ENCODE measurements around the gene UBE2K.
A peak's percentile ranks its signal among the peaks of the same experiment; 100 is the strongest.

UBE2K gene

DNA sequence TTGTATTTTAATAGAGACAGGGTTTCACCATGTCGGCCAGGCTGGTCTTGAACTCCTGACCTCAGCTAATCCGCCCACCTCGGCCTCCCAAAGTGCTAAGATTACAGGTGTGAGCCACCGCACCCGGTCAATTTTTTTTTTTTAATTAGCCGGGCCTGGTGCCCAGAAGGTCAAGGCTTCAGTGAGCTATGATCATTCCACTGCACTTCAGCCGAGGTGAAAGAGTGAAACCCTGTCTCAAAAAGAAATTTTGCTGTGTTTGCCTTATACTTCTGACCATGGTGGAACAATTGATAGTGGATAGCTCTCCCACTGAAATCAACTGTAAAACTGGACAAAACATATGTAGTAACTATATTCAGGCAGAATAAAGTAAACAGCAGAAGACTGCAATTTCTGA lies 35.3 kb upstream of the UBE2K start:
- no peak overlapping the region for H3K4ac ChIP-seq (ENCODE audit: low read length)
- no peak overlapping the region for H4K8ac ChIP-seq (ENCODE audit: low read depth, low read length)
- no peak for DNase-seq (ENCODE audit: low spot score)
- no peak overlapping the region for H3K4me3 ChIP-seq (ENCODE audit: low read length in 2 of 2)
- H2BK120ac ChIP-seq (ENCODE audit: low read depth, low read length) = no peak overlapping the region
- H3K36me3 ChIP-seq (replicated peaks in 1 of 2; ENCODE audit: control insufficient read depth in 2 of 2, insufficient read depth in 2 of 2, low read length in 2 of 2) = no peaks in the 10 kb centered on the region
- H2BK15ac ChIP-seq (ENCODE audit: low read length) = no peak overlapping the region
- H3K18ac ChIP-seq (ENCODE audit: low read length) = no peak overlapping the region
- H3K9ac ChIP-seq (ENCODE audit: low read depth, low read length, poor library complexity) = no peak overlapping the region
- H3K27me3 ChIP-seq (ENCODE audit: control insufficient read depth in 3 of 3, insufficient read depth in 3 of 3, low read depth in 1 of 3, low read length in 3 of 3) = no peaks in the 10 kb centered on the region
- H4K91ac ChIP-seq (ENCODE audit: low read depth, low read length, poor library complexity) = no peak overlapping the region
- no peak overlapping the region for H2AFZ ChIP-seq (ENCODE audit: low read length)
- no peak overlapping the region for H2AK5ac ChIP-seq (ENCODE audit: low read depth, low read length)
- no peaks in the 10 kb centered on the region for H3K9me3 ChIP-seq (replicated peaks in 1 of 2; ENCODE audit: control insufficient read depth in 2 of 2, insufficient read depth in 1 of 2, low read depth in 1 of 2, low read length in 2 of 2)
- WGBS, 2 donors (ENCODE audit: extremely low coverage in 2 of 2, insufficient read length in 2 of 2, insufficient replicate concordance in 1 of 2) = no CpG with 5 or more reads among the region's 7 CpGs
- no peak overlapping the region for H3K23ac ChIP-seq (ENCODE audit: low read depth, low read length, poor library complexity)
- no peak overlapping the region for H2BK12ac ChIP-seq (ENCODE audit: low read length)
- H3K14ac ChIP-seq (ENCODE audit: low read length) = no peak overlapping the region
- no peak overlapping the region for H3K4me2 ChIP-seq (ENCODE audit: insufficient read depth, low read length, poor library complexity, severe bottlenecking)
- H3K4me1 ChIP-seq (ENCODE audit: control insufficient read depth in 2 of 2, insufficient read depth in 1 of 2, low read depth in 1 of 2, low read length in 2 of 2) = no peaks in the 10 kb centered on the region
- no peak overlapping the region for H3K27ac ChIP-seq (replicated peaks; ENCODE audit: low read length)
- H2BK5ac ChIP-seq (ENCODE audit: low read length) = no peak overlapping the region
- no peaks in the 10 kb centered on the region for H3K79me1 ChIP-seq (ENCODE audit: low read depth, low read length)

DNA sequence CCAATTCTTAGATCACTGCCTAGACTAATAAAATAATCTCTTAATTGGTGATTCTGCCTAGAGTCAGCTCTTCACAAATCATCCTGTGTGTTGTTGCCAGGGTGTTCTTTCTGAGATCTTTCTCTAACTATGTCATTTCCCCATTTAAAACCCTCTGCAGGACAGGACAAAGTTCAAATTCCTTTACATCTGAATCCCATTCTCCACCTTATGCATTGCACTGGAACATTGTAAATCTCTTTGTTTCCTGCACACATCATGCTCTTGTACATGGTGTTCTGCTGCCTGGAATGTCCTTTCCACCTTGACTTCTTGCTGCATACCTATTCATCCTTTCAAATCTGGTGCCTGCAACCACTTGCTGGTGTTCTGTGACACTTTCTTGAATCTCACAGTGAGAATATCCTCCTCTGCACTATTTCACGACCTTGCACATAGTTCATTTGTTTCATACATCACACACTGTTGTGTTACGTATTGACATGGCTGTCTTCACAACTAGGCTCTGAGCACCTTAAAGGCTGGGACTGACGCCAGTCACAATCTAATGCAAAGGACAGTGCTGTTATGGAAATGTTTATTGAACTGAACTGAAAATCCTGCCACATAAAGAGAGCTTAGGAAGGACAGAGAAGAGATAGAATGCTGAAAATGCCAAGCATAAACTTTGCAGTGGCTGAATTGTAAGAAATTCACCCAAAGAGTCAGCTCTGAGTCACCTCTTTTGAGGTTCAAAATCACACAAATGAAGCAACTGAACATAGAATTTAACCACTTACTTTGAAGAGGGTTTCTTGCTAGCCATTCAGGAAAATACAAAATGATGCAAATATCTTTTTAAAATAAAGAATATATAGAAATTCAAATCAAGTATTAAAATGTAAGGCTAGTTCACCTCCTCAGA lies 32.9 kb upstream of the UBE2K start:
- Histone ChIP-seq H3K4me3 (ENCODE audit: low read length in 2 of 2) (no peak overlapping the region), H2BK15ac (ENCODE audit: low read length) (no peak overlapping the region), H2BK5ac (ENCODE audit: low read length) (no peak overlapping the region), H3K9ac (ENCODE audit: low read depth, low read length, poor library complexity) (no peak overlapping the region), H4K91ac (ENCODE audit: low read depth, low read length, poor library complexity) (no peak overlapping the region), H3K18ac (ENCODE audit: low read length) (no peak overlapping the region), H4K8ac (ENCODE audit: low read depth, low read length) (no peak overlapping the region), H3K36me3 (replicated peaks in 1 of 2; ENCODE audit: control insufficient read depth in 2 of 2, insufficient read depth in 2 of 2, low read length in 2 of 2) (no peaks in the 10 kb centered on the region), H2BK12ac (ENCODE audit: low read length) (no peak overlapping the region), H2BK120ac (ENCODE audit: low read depth, low read length) (no peak overlapping the region), H3K27me3 (ENCODE audit: control insufficient read depth in 3 of 3, insufficient read depth in 3 of 3, low read depth in 1 of 3, low read length in 3 of 3) (no peaks in the 10 kb centered on the region), H3K27ac (replicated peaks; ENCODE audit: low read length) (no peak overlapping the region), H3K23ac (ENCODE audit: low read depth, low read length, poor library complexity) (no peak overlapping the region), H3K79me1 (ENCODE audit: low read depth, low read length) (no peaks in the 10 kb centered on the region), H3K4me1 (ENCODE audit: control insufficient read depth in 2 of 2, insufficient read depth in 1 of 2, low read depth in 1 of 2, low read length in 2 of 2) (no peaks in the 10 kb centered on the region), H3K4ac (ENCODE audit: low read length) (no peak overlapping the region), H3K14ac (ENCODE audit: low read length) (no peak overlapping the region), H3K9me3 (replicated peaks in 1 of 2; ENCODE audit: control insufficient read depth in 2 of 2, insufficient read depth in 1 of 2, low read depth in 1 of 2, low read length in 2 of 2) (no peaks in the 10 kb centered on the region), H3K4me2 (ENCODE audit: insufficient read depth, low read length, poor library complexity, severe bottlenecking) (no peak overlapping the region), H2AFZ (ENCODE audit: low read length) (peak overlapping the region; percentile 21), H2AK5ac (ENCODE audit: low read depth, low read length) (no peak overlapping the region)
- DNase-seq (ENCODE audit: low spot score) = no peak
- no CpG with 5 or more reads among the region's 3 CpGs for WGBS, 2 donors (ENCODE audit: extremely low coverage in 2 of 2, insufficient read length in 2 of 2, insufficient replicate concordance in 1 of 2)

DNA sequence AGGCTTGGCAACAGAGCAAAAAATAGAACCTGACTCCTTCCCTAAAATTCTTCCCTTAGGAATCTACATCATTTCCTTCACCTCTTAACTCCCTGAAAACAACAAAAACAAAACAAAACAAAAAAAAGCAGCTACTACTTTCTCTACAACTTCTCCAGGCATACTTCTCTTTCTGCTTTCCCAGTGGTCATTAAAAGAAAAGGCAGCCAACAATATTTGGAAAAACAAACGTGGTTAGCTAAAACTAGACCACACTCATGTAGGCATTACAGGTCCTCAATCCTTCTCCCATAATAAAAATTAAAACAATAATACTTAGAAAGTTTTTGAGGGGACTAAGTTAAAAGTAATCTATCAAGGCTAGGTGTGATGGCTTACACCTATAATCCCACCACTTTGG lies 30.2 kb upstream of the UBE2K start:
- Histone ChIP-seq H3K23ac (ENCODE audit: low read depth, low read length, poor library complexity) (no peak overlapping the region), H4K91ac (ENCODE audit: low read depth, low read length, poor library complexity) (no peak overlapping the region), H2BK120ac (ENCODE audit: low read depth, low read length) (no peak overlapping the region), H2AFZ (ENCODE audit: low read length) (no peak overlapping the region), H2BK5ac (ENCODE audit: low read length) (no peak overlapping the region), H3K36me3 (replicated peaks in 1 of 2; ENCODE audit: control insufficient read depth in 2 of 2, insufficient read depth in 2 of 2, low read length in 2 of 2) (no peaks in the 10 kb centered on the region), H3K18ac (ENCODE audit: low read length) (no peak overlapping the region), H3K14ac (ENCODE audit: low read length) (no peak overlapping the region), H3K79me1 (ENCODE audit: low read depth, low read length) (no peaks in the 10 kb centered on the region), H3K27ac (replicated peaks; ENCODE audit: low read length) (no peak overlapping the region), H3K4me1 (ENCODE audit: control insufficient read depth in 2 of 2, insufficient read depth in 1 of 2, low read depth in 1 of 2, low read length in 2 of 2) (no peaks in the 10 kb centered on the region), H3K4me3 (ENCODE audit: low read length in 2 of 2) (no peak overlapping the region), H3K27me3 (ENCODE audit: control insufficient read depth in 3 of 3, insufficient read depth in 3 of 3, low read depth in 1 of 3, low read length in 3 of 3) (no peaks in the 10 kb centered on the region), H2AK5ac (ENCODE audit: low read depth, low read length) (no peak overlapping the region), H2BK15ac (ENCODE audit: low read length) (no peak overlapping the region), H3K4me2 (ENCODE audit: insufficient read depth, low read length, poor library complexity, severe bottlenecking) (no peak overlapping the region), H3K4ac (ENCODE audit: low read length) (no peak overlapping the region), H4K8ac (ENCODE audit: low read depth, low read length) (no peak overlapping the region), H2BK12ac (ENCODE audit: low read length) (no peak overlapping the region), H3K9me3 (replicated peaks in 1 of 2; ENCODE audit: control insufficient read depth in 2 of 2, insufficient read depth in 1 of 2, low read depth in 1 of 2, low read length in 2 of 2) (no peaks in the 10 kb centered on the region), H3K9ac (ENCODE audit: low read depth, low read length, poor library complexity) (no peak overlapping the region)
- no peak for DNase-seq (ENCODE audit: low spot score)
- no CpG with 5 or more reads among the region's 1 CpG for WGBS, 2 donors (ENCODE audit: extremely low coverage in 2 of 2, insufficient read length in 2 of 2, insufficient replicate concordance in 1 of 2)

DNA sequence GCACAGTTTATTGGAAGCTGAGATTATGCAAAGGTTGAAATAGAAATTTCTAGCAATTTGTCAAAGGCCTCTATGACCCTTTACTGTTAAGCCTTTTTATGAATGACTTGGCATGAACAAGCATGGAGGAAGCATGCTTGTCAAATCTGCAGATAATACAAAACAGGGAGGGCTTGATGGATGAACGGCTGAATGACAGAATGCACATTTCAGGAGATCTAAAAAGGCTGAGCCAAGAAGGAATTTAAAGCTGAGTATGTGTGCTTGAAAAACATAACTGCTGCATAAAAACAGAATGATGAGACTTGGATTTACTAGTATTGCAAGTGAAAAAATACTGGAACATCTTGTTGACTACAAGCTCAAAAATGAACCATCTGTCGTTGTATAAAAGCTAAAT lies 29.0 kb upstream of the UBE2K start:
- no peaks in the 10 kb centered on the region for H3K79me1 ChIP-seq (ENCODE audit: low read depth, low read length)
- no peak overlapping the region for H3K14ac ChIP-seq (ENCODE audit: low read length)
- no CpG with 5 or more reads among the region's 2 CpGs for WGBS, 2 donors (ENCODE audit: extremely low coverage in 2 of 2, insufficient read length in 2 of 2, insufficient replicate concordance in 1 of 2)

More for the DNA sequence above, 29.0 kb upstream of the UBE2K start:
- H3K23ac ChIP-seq (ENCODE audit: low read depth, low read length, poor library complexity) = no peak overlapping the region
- DNase-seq (ENCODE audit: low spot score) = no peak
- no peak overlapping the region for H2BK120ac ChIP-seq (ENCODE audit: low read depth, low read length)
- H3K18ac ChIP-seq (ENCODE audit: low read length) = no peak overlapping the region
- H2BK12ac ChIP-seq (ENCODE audit: low read length) = no peak overlapping the region
- H3K4me1 ChIP-seq (ENCODE audit: control insufficient read depth in 2 of 2, insufficient read depth in 1 of 2, low read depth in 1 of 2, low read length in 2 of 2) = no peaks in the 10 kb centered on the region
- H2BK15ac ChIP-seq (ENCODE audit: low read length) = no peak overlapping the region
- no peak overlapping the region for H3K9ac ChIP-seq (ENCODE audit: low read depth, low read length, poor library complexity)
- H3K27me3 ChIP-seq (ENCODE audit: control insufficient read depth in 3 of 3, insufficient read depth in 3 of 3, low read depth in 1 of 3, low read length in 3 of 3) = no peaks in the 10 kb centered on the region
- no peak overlapping the region for H3K4ac ChIP-seq (ENCODE audit: low read length)
- no peak overlapping the region for H2AK5ac ChIP-seq (ENCODE audit: low read depth, low read length)
- H2AFZ ChIP-seq (ENCODE audit: low read length) = no peak overlapping the region
- H3K36me3 ChIP-seq (replicated peaks in 1 of 2; ENCODE audit: control insufficient read depth in 2 of 2, insufficient read depth in 2 of 2, low read length in 2 of 2) = no peaks in the 10 kb centered on the region
- no peak overlapping the region for H2BK5ac ChIP-seq (ENCODE audit: low read length)
- H3K4me2 ChIP-seq (ENCODE audit: insufficient read depth, low read length, poor library complexity, severe bottlenecking) = no peak overlapping the region
- H3K9me3 ChIP-seq (replicated peaks in 1 of 2; ENCODE audit: control insufficient read depth in 2 of 2, insufficient read depth in 1 of 2, low read depth in 1 of 2, low read length in 2 of 2) = no peaks in the 10 kb centered on the region
- H3K27ac ChIP-seq (replicated peaks; ENCODE audit: low read length) = no peak overlapping the region
- H3K4me3 ChIP-seq (ENCODE audit: low read length in 2 of 2) = no peak overlapping the region
- H4K8ac ChIP-seq (ENCODE audit: low read depth, low read length) = no peak overlapping the region
- H4K91ac ChIP-seq (ENCODE audit: low read depth, low read length, poor library complexity) = no peak overlapping the region

Measured in neuronal stem cell (in vitro differentiated cells).